Measurements from ENCODE around the gene HDAC2.

- TF ChIP-seq CTCF (IDR thresholded peaks at IDR 0.05) (no peak), POLR2AphosphoS5 (IDR thresholded peaks at IDR 0.05; ENCODE audit: low read depth, low read length) (no peak), SIN3A (IDR thresholded peaks at IDR 0.05; ENCODE audit: borderline replicate concordance, insufficient read depth, low read depth, low read length) (no peak), REST (IDR thresholded peaks at IDR 0.05; ENCODE audit: insufficient read depth in 1 of 2, low read depth in 2 of 2, low read length in 1 of 2) (no peak)
Measured at GRCh38 chr6:113925378-113925777, 45.6 kb downstream of the HDAC2 start.
